Upper lobe of left lung (tissue), 6 donors: ENCODE measurements around the gene IL1R1. TPM values are rescaled to one million over a fixed set of nuclear protein-coding genes. Genes with fewer than 3 reads are reported as not detected.

Experiments used
- ATAC-seq, 2 donors: fragments of 200-7000 bp; cut with Tn5 transposase; one replicate each; pipeline ENCODE4 v1.9.1; 2022; ENCODE audit warnings: mild to moderate bottlenecking in 2 of 2, moderate library complexity in 2 of 2; ENCODE audit not compliant: low FRiP score in 2 of 2
- DNase-seq, 2 donors: peaks; one replicate each; pipeline ENCODE4 v3.0.0-alpha.2; 2019 to 2020
- H3K27ac ChIP-seq, 4 donors: fragments of 200-600 bp; sonication (generic); one replicate each; pipeline ENCODE4 v1.5.1; 2016 to 2019
- H3K27me3 ChIP-seq, 4 donors: fragments of 200-600 bp; sonication (generic); one replicate each; pipeline ENCODE4 v1.5.1; 2017 to 2019
- H3K36me3 ChIP-seq, 4 donors: fragments of 200-600 bp; sonication (generic); one replicate each; pipeline ENCODE4 v1.5.1; 2016 to 2019
- H3K4me1 ChIP-seq, 4 donors: fragments of 200-600 bp; sonication (generic); one replicate each; pipeline ENCODE4 v1.5.1; 2018 to 2019
- H3K4me3 ChIP-seq, 4 donors: fragments of 200-600 bp; sonication (generic); one replicate each; pipeline ENCODE4 v1.5.1; 2017 to 2019; ENCODE audit warnings: mild to moderate bottlenecking in 2 of 4, moderate library complexity in 1 of 4
- H3K9me3 ChIP-seq, 4 donors: fragments of 200-600 bp; sonication (generic); one replicate each; pipeline ENCODE4 v1.5.1; 2018 to 2019
- CTCF ChIP-seq, 6 experiments: fragments of 450-650 bp in 4 of 6; fragments of 200-600 bp in 2 of 6; sonication (generic) in 2 of 6; IDR thresholded peaks; one replicate each; pipeline ENCODE4 v1.5.1; 2016 to 2019; ENCODE audit warnings: antibody characterized with exemption in 6 of 6
- EP300 ChIP-seq, 4 donors: sonication (generic); formaldehyde crosslinking; IDR thresholded peaks; one replicate each; pipeline ENCODE4 v1.5.1; 2017; ENCODE audit warnings: antibody characterized with exemption in 4 of 4, control low read depth in 2 of 4
- POLR2A ChIP-seq, 4 donors: fragments of 450-650 bp; IDR thresholded peaks; one replicate each; pipeline ENCODE4 v1.5.1; 2016 to 2017; ENCODE audit warnings: antibody characterized with exemption in 4 of 4, mild to moderate bottlenecking in 2 of 4
- POLR2AphosphoS5 ChIP-seq, 2 donors: sonication (generic); formaldehyde crosslinking; IDR thresholded peaks; one replicate each; pipeline ENCODE4 v1.5.1; 2017; ENCODE audit warnings: antibody characterized with exemption in 2 of 2
- WGBS, 2 donors: methylation state at CpG; one replicate each; pipeline ENCODE4 v1.1.5; 2017 to 2018; 5-methylcytosine and 5-hydroxymethylcytosine counted together
- total RNA-seq, 6 donors: library from RNA; depleted of rRNA in 4 of 6; stranded (reverse); fragments of >200 nt in 4 of 6; gene quantifications; one replicate each; pipeline versions ENCODE4 v1.1.0 to v1.2.1, GENCODE V29; 2016 to 2021
- donor health status: DM: no; HTN: no; CAD: no; lungs with moderate emphysema.
- donor health status: DM: no; HTN: yes; CAD: no; lungs with severe emphysema.

IL1R1 gene
- total RNA-seq, 6 donors from 2014 or later, result 48.2 to 148 (median 111) TPM

- no peaks in the 10 kb centered on the region for H3K27me3 ChIP-seq
- no peak overlapping the region for H3K4me3 ChIP-seq
- TF ChIP-seq EP300 (IDR thresholded peaks at IDR 0.05) (no peak), POLR2AphosphoS5 (IDR thresholded peaks at IDR 0.05) (no peak), CTCF (IDR thresholded peaks at IDR 0.05) (no peak), POLR2A (IDR thresholded peaks at IDR 0.05) (no peak)
- DNase-seq, result no peak
- peak overlapping the region in 3 of 4 donors; percentile 1 to 46 (median 27) for H3K27ac ChIP-seq
- H3K9me3 ChIP-seq, result no peaks in the 10 kb centered on the region
- WGBS, 2 donors, result 67% methylated on average over 1 of the region's 1 CpG; no CpG with 5 or more reads in 1 of the 2 donors
- ATAC-seq, result no peak
- peaks cover 7 to 61% (median 17%) of the 10 kb centered on the region in 4 donors for H3K36me3 ChIP-seq
- H3K4me1 ChIP-seq, result peaks cover 32 to 48% (median 42%) of the 10 kb centered on the region in 4 donors
These were observed 16.7 kb downstream of the IL1R1 start for GRCh38 chr2:102159295-102159694.

GRCh38 chr2:102166189-102166845 is 23.8 kb downstream of the IL1R1 start:
- peak in 1 of 2 donors; percentile 44 for DNase-seq
- H3K27me3 ChIP-seq, result no peaks in the 10 kb centered on the region
- H3K36me3 ChIP-seq, result peaks cover 0 to 66% (median 17%) of the 10 kb centered on the region in 4 donors
- H3K4me3 ChIP-seq, result no peak overlapping the region
- peak; percentile 46 to 61 for ATAC-seq
- H3K4me1 ChIP-seq, result peaks cover 14 to 35% (median 21%) of the 10 kb centered on the region in 4 donors
- peak in 5 of 6 experiments; percentile 26 to 62 (median 47) for TF ChIP-seq CTCF (IDR thresholded peaks at IDR 0.05)
- TF ChIP-seq POLR2AphosphoS5 (IDR thresholded peaks at IDR 0.05), result no peak
- WGBS, 2 donors, result 30 to 34% methylated on average over 4 of the region's 4 CpGs
- no peaks in the 10 kb centered on the region for H3K9me3 ChIP-seq
- H3K27ac ChIP-seq, result peak overlapping the region in 2 of 4 donors; percentile 23 to 37

GRCh38 chr2:102168026-102168771 is 25.7 kb downstream of the IL1R1 start:
- Histone ChIP-seq H3K4me1 (peaks cover 8 to 23% (median 14%) of the 10 kb centered on the region in 4 donors), H3K36me3 (peaks cover 7 to 81% (median 26%) of the 10 kb centered on the region in 4 donors), H3K9me3 (no peaks in the 10 kb centered on the region), H3K4me3 (no peak overlapping the region), H3K27ac (no peak overlapping the region), H3K27me3 (no peaks in the 10 kb centered on the region)
- ATAC-seq, result no peak
- no peak for DNase-seq
- TF ChIP-seq CTCF (IDR thresholded peaks at IDR 0.05), result no peak
- no peak for TF ChIP-seq EP300 (IDR thresholded peaks at IDR 0.05)
- TF ChIP-seq POLR2A (IDR thresholded peaks at IDR 0.05), result no peak
- no peak for TF ChIP-seq POLR2AphosphoS5 (IDR thresholded peaks at IDR 0.05)
- WGBS, 2 donors, result 93 to 95% methylated on average over 5 of the region's 5 CpGs

GRCh38 chr2:102171946-102172345 is 29.4 kb downstream of the IL1R1 start:
- H3K9me3 ChIP-seq, result no peaks in the 10 kb centered on the region
- 62 to 72% methylated on average over 5 of the region's 5 CpGs for WGBS, 2 donors
- DNase-seq (no peak), ATAC-seq (no peak)
- TF ChIP-seq EP300 (IDR thresholded peaks at IDR 0.05) (no peak), POLR2AphosphoS5 (IDR thresholded peaks at IDR 0.05) (no peak), POLR2A (IDR thresholded peaks at IDR 0.05) (no peak), CTCF (IDR thresholded peaks at IDR 0.05) (no peak)
- H3K27me3 ChIP-seq, result no peaks in the 10 kb centered on the region
- H3K27ac ChIP-seq, result peak overlapping the region in 1 of 4 donors; percentile 22
- H3K36me3 ChIP-seq, result peaks cover 26 to 95% (median 47%) of the 10 kb centered on the region in 4 donors
- no peak overlapping the region for H3K4me3 ChIP-seq
- peaks cover 0 to under 1% (median 0%) of the 10 kb centered on the region in 4 donors for H3K4me1 ChIP-seq
